IMR-90 (cell line): ENCODE data around the gene CLTRN. TPM values are rescaled to one million over a fixed set of nuclear protein-coding genes. Genes with fewer than 3 reads are reported as not detected.

Experiments
- ATAC-seq: fragments of 200-7000 bp; cut with Tn5 transposase; 2 replicates; pipeline ENCODE4 v1.9.1; 2020; ENCODE audit warnings: low read depth, mild to moderate bottlenecking, moderate library complexity
- BruUV-seq: library from RNA; stranded (reverse); fragments of 400-500 nt; replicated peaks from 2 replicates; lab custom pipeline; 2021; lab: Mats Ljungman, UMichigan
- CTCF ChIA-PET: fragments of 300-600 bp; formaldehyde crosslinking; extraction: SDS; loops from one replicate; lab custom pipeline; 2021; ENCODE audit warnings: antibody characterized with exemption; lab: Yijun Ruan, JAX
- POLR2A ChIA-PET: fragments of 300-600 bp; sonication (Branson Sonifier 250); formaldehyde crosslinking; loops from one replicate; lab custom pipeline; 2022; ENCODE audit warnings: antibody characterized with exemption; ENCODE audit not compliant: unreplicated experiment; lab: Charles Lee
- DNase-seq: peaks from one replicate; pipeline ENCODE4 v3.0.0; 2013
- H2AFZ ChIP-seq: replicated peaks from 2 replicates; pipeline ENCODE3; 2013; ENCODE audit warnings: low read length, mild to moderate bottlenecking; ENCODE audit not compliant: poor library complexity
- H2AK5ac ChIP-seq: 2 replicates; pipeline ENCODE4 v1.6.1; 2013; ENCODE audit warnings: low read depth, low read length, inconsistent platforms
- H2AK9ac ChIP-seq: replicated peaks from 2 replicates; pipeline ENCODE3; 2013; ENCODE audit warnings: mild to moderate bottlenecking, low read depth, low read length, moderate library complexity; ENCODE audit not compliant: poor library complexity
- H2BK120ac ChIP-seq: 2 replicates; pipeline ENCODE4 v1.6.1; 2013; ENCODE audit warnings: low read depth, low read length, inconsistent platforms
- H2BK15ac ChIP-seq: 3 replicates; pipeline ENCODE4 v1.6.1; 2013; ENCODE audit warnings: low read depth, low read length, inconsistent platforms
- H2BK20ac ChIP-seq: 2 replicates; pipeline ENCODE4 v1.6.1; 2013; ENCODE audit warnings: low read depth, mild to moderate bottlenecking, inconsistent platforms, low read length, moderate library complexity
- H2BK5ac ChIP-seq: 2 replicates; pipeline ENCODE4 v1.6.1; 2013; ENCODE audit warnings: mild to moderate bottlenecking, low read depth, low read length, inconsistent platforms; ENCODE audit not compliant: poor library complexity, severe bottlenecking
- H3K14ac ChIP-seq: replicated peaks from 2 replicates; pipeline ENCODE4 v1.6.1; 2013; ENCODE audit warnings: low read depth, low read length, inconsistent platforms
- H3K18ac ChIP-seq: 2 replicates; pipeline ENCODE4 v1.6.1; 2013; ENCODE audit warnings: low read depth, low read length, control low read depth
- H3K23ac ChIP-seq: 2 replicates; pipeline ENCODE4 v1.6.1; 2013; ENCODE audit warnings: low read depth, low read length, inconsistent platforms
- H3K27ac ChIP-seq: 2 replicates; pipeline ENCODE4 v1.5.1; 2013; ENCODE audit warnings: mild to moderate bottlenecking, control low read depth, low read length; ENCODE audit not compliant: insufficient read depth
- H3K27me3 ChIP-seq: 2 replicates; pipeline ENCODE4 v1.6.1; 2013; ENCODE audit warnings: low read length; ENCODE audit not compliant: control insufficient read depth, insufficient read depth
- H3K36me3 ChIP-seq: 2 replicates; pipeline ENCODE4 v1.6.1; 2013; ENCODE audit warnings: low read length, mixed read lengths; ENCODE audit not compliant: control insufficient read depth, insufficient read depth
- H3K4ac ChIP-seq: 2 replicates; pipeline ENCODE4 v1.6.1; 2013; ENCODE audit warnings: low read depth, low read length, inconsistent platforms
- H3K4me1 ChIP-seq: 2 replicates; pipeline ENCODE4 v1.6.1; 2013; ENCODE audit warnings: low read length, mixed read lengths; ENCODE audit not compliant: control insufficient read depth, insufficient read depth
- H3K4me2 ChIP-seq: 2 replicates; pipeline ENCODE4 v1.6.1; 2013; ENCODE audit warnings: low read depth, mild to moderate bottlenecking, control low read depth, low read length, moderate library complexity
- H3K4me3 ChIP-seq: 2 replicates; pipeline ENCODE4 v1.5.1; 2013; ENCODE audit warnings: low read depth, mild to moderate bottlenecking, control low read depth, low read length, moderate library complexity; ENCODE audit not compliant: insufficient read depth
- H3K56ac ChIP-seq: 2 replicates; pipeline ENCODE4 v1.6.1; 2013; ENCODE audit warnings: low read length, inconsistent platforms; ENCODE audit not compliant: insufficient read depth; ENCODE audit errors: extremely low read depth
- H3K79me1 ChIP-seq, 2 experiments: 2 replicates each; pipeline ENCODE4 v1.6.1; 2013; ENCODE audit warnings: low read length in 2 of 2, inconsistent platforms in 1 of 2, low read depth in 1 of 2
- H3K9ac ChIP-seq: 2 replicates; pipeline ENCODE4 v1.6.1; 2013; ENCODE audit warnings: low read depth, low read length, control low read depth
- H3K9me1 ChIP-seq: 2 replicates; pipeline ENCODE4 v1.6.1; 2013; ENCODE audit warnings: low read length, inconsistent platforms; ENCODE audit not compliant: insufficient read depth
- H3K9me3 ChIP-seq: 2 replicates; pipeline ENCODE4 v1.6.1; 2013; ENCODE audit warnings: low read length; ENCODE audit not compliant: control insufficient read depth, insufficient read depth
- H4K20me1 ChIP-seq: 2 replicates; pipeline ENCODE4 v1.6.1; 2013; ENCODE audit warnings: low read length, inconsistent platforms; ENCODE audit not compliant: insufficient read depth
- H4K5ac ChIP-seq: 2 replicates; pipeline ENCODE4 v1.6.1; 2013; ENCODE audit warnings: mild to moderate bottlenecking, low read depth, low read length, control low read depth
- H4K8ac ChIP-seq, 2 experiments: 2 replicates each; pipeline ENCODE4 v1.6.1; 2013; ENCODE audit warnings: low read depth in 2 of 2, low read length in 2 of 2, control low read depth in 1 of 2, inconsistent platforms in 1 of 2
- H4K91ac ChIP-seq: 2 replicates; pipeline ENCODE4 v1.6.1; 2013; ENCODE audit warnings: low read depth, low read length, inconsistent platforms; ENCODE audit not compliant: insufficient read depth
- BHLHE40 ChIP-seq: fragments of 150-350 bp; IDR thresholded peaks from 2 replicates; pipeline ENCODE4 v1.6.1; 2016; ENCODE audit warnings: mild to moderate bottlenecking, low read depth, low read length
- CEBPB ChIP-seq: IDR thresholded peaks from 2 replicates; pipeline ENCODE4 v1.6.1; 2012; ENCODE audit warnings: low read depth, low read length, improper control_type of control experiment
- CHD1 ChIP-seq: IDR thresholded peaks from 2 replicates; pipeline ENCODE4 v1.6.1; 2012; ENCODE audit warnings: low read depth, low read length, improper control_type of control experiment
- CTCF ChIP-seq: conservative IDR thresholded peaks from 2 replicates; pipeline ENCODE4 v1.5.1; 2012; ENCODE audit warnings: mild to moderate bottlenecking, low read depth, low read length, improper control_type of control experiment
- FOS ChIP-seq: fragments of 150-350 bp; IDR thresholded peaks from 2 replicates; pipeline ENCODE4 v1.6.1; 2016; ENCODE audit warnings: low read depth, low read length
- MAZ ChIP-seq: IDR thresholded peaks from 2 replicates; pipeline ENCODE4 v1.6.1; 2012; ENCODE audit warnings: low read depth, mild to moderate bottlenecking, low read length, improper control_type of control experiment, moderate library complexity, borderline replicate concordance
- MXI1 ChIP-seq: IDR thresholded peaks from 2 replicates; pipeline ENCODE4 v1.6.1; 2012; ENCODE audit warnings: low read depth, mild to moderate bottlenecking, low read length, moderate library complexity, borderline replicate concordance
- POLR2A ChIP-seq: IDR thresholded peaks from 2 replicates; pipeline ENCODE4 v1.6.1; 2012; ENCODE audit warnings: mild to moderate bottlenecking, low read depth, low read length
- RAD21 ChIP-seq: IDR thresholded peaks from 2 replicates; pipeline ENCODE4 v1.6.1; 2012; ENCODE audit warnings: low read length, improper control_type of control experiment
- RCOR1 ChIP-seq: IDR thresholded peaks from 2 replicates; pipeline ENCODE4 v1.6.1; 2012; ENCODE audit warnings: mild to moderate bottlenecking, low read length, improper control_type of control experiment; ENCODE audit not compliant: insufficient replicate concordance
- RFX5 ChIP-seq: IDR thresholded peaks from 2 replicates; pipeline ENCODE4 v1.8.0; 2012; ENCODE audit warnings: low read depth, mild to moderate bottlenecking, low read length, moderate library complexity
- SMC3 ChIP-seq: fragments of 150-350 bp; IDR thresholded peaks from 2 replicates; pipeline ENCODE4 v1.6.1; 2016; ENCODE audit warnings: low read depth, mild to moderate bottlenecking, antibody characterized with exemption, low read length, moderate library complexity
- WGBS, 2 experiments: methylation state at CpG; one replicate each; pipeline versions ENCODE4 v1.1.5 to v1.1.7; 2013; ENCODE audit warnings: missing lambda C conversion rate in 2 of 2; ENCODE audit not compliant: insufficient read length in 1 of 2; ENCODE audit errors: extremely low coverage in 2 of 2; 5-methylcytosine and 5-hydroxymethylcytosine counted together
- dilution Hi-C: fragments of 300-500 bp; cut with HindIII; formaldehyde crosslinking; loops from one replicate; pipeline ENCODE4 v1.14.3; 2018; ENCODE audit warnings: low sequenced_read_pairs; ENCODE audit not compliant: unreplicated experiment
- in situ Hi-C: fragments of 300-500 bp; cut with MboI; formaldehyde crosslinking; loops from 3 replicates; pipeline ENCODE4 v1.14.3; 2019; ENCODE audit warnings: low sequenced_read_pairs, inconsistent platforms, mixed read lengths
- intact Hi-C: fragments of 100-400 bp; cut with micrococcal nuclease; formaldehyde crosslinking; loops from 2 replicates; pipeline ENCODE4 v1.10.0; 2022
- polyA plus RNA-seq, 3 experiments: library from polyadenylated mRNA; depleted of rRNA; stranded (reverse); fragments of >200 nt; gene quantifications; 2 replicates each; pipeline ENCODE4 v1.2.3, GENCODE V29; 2012; ENCODE audit warnings: low replicate concordance in 1 of 3
- total RNA-seq: library from RNA; depleted of rRNA; stranded (reverse); fragments of >200 nt; gene quantifications from 2 replicates; pipeline ENCODE4 v1.2.3, GENCODE V29; 2012

Gene CLTRN
- total and polyA plus RNA-seq, 2 of the 4 experiments (the other 2 are of a cell fraction), result under 0.01 to 0.17 TPM

- ATAC-seq, result no peak
- 0 out of 2 replicates have a peak overlapping the region, but pooled peaks have one; percentile 87 for H3K4me2 ChIP-seq
- peaks cover 17% of the 10 kb centered on the region for H3K9me1 ChIP-seq
- no peak overlapping the region for H3K27ac ChIP-seq
- DNase-seq, result no peak
- H4K8ac ChIP-seq, result no peak overlapping the region
- H2BK20ac ChIP-seq, result no peak overlapping the region
- no peaks in the 10 kb centered on the region for H3K9me3 ChIP-seq
- in situ Hi-C loops, result no loop called here
- dilution Hi-C loops, result no loop called here
- no peak overlapping the region for H2AK5ac ChIP-seq
- H3K23ac ChIP-seq, result no peak overlapping the region
- ChIA-PET CTCF (no interaction called here), POLR2A (no interaction called here)
- no peak overlapping the region for H2AFZ ChIP-seq
- no peak overlapping the region for H3K4ac ChIP-seq
- peaks cover 16 to 61% of the 10 kb centered on the region in 2 experiments for H3K79me1 ChIP-seq
- H2BK120ac ChIP-seq, result no peak overlapping the region
- intact Hi-C loops, result loop anchor here (10.0 kb wide), 3 partner anchors 178 to 332 kb away; partner anchors contain the start of genes AP1S2 and PIR
- H3K4me1 ChIP-seq, result peaks cover 5% of the 10 kb centered on the region; the same call in 1 of the 2 replicates
- peaks cover 26% of the 10 kb centered on the region; the same call in 1 of the 2 replicates for H4K20me1 ChIP-seq
- peak overlapping the region; percentile 27; the same call in 1 of the 2 replicates for H3K9ac ChIP-seq
- no peak overlapping the region for H2BK15ac ChIP-seq
- no peaks in the 10 kb centered on the region for H3K27me3 ChIP-seq
- H4K91ac ChIP-seq, result no peak overlapping the region
- no CpG with 5 or more reads among the region's 2 CpGs for WGBS, 2 experiments
- TSS peak; percentile 25 for BruUV-seq
- no peak overlapping the region for H2AK9ac ChIP-seq
- H2BK5ac ChIP-seq, result no peak overlapping the region
- TF ChIP-seq BHLHE40, result no peak
- no peak for TF ChIP-seq RFX5
- TF ChIP-seq FOS, result no peak
- no peak for TF ChIP-seq RAD21
- no peak for TF ChIP-seq CTCF
- no peak for TF ChIP-seq POLR2A
- TF ChIP-seq CHD1, result no peak
- no peak for TF ChIP-seq MXI1
- TF ChIP-seq SMC3, result no peak
- TF ChIP-seq CEBPB, result no peak
- TF ChIP-seq RCOR1, result no peak
- TF ChIP-seq MAZ, result no peak
- H3K36me3 ChIP-seq, result peaks cover 8% of the 10 kb centered on the region
- no peak overlapping the region for H3K14ac ChIP-seq
- no peak overlapping the region for H3K56ac ChIP-seq
- no peak overlapping the region for H4K5ac ChIP-seq
- no peak overlapping the region for H3K18ac ChIP-seq
- no peak overlapping the region for H3K4me3 ChIP-seq
Observed at GRCh38 chrX:15676886-15677285, 12.3 kb upstream of the CLTRN start.
